GM12891 (cell line): ENCODE measurements around the gene FBXO28.

Experiments used
- POLR2A ChIP-seq: IDR thresholded peaks from 2 replicates; pipeline ENCODE4 v1.6.1; 2011; ENCODE audit warnings: low read depth, low read length, control low read depth
- POLR2AphosphoS5 ChIP-seq: IDR thresholded peaks from 2 replicates; pipeline ENCODE4 v1.6.1; 2011; ENCODE audit warnings: low read depth, low read length, control low read depth
- POU2F2 ChIP-seq: IDR thresholded peaks from 2 replicates; pipeline ENCODE4 v1.6.1; 2011; ENCODE audit warnings: low read depth, mild to moderate bottlenecking, control low read depth, low read length, moderate library complexity
- SPI1 ChIP-seq: IDR thresholded peaks from 2 replicates; pipeline ENCODE4 v1.6.1; 2011; ENCODE audit warnings: low read depth, low read length, control low read depth
- TAF1 ChIP-seq: IDR thresholded peaks from 2 replicates; pipeline ENCODE4 v1.6.1; 2011; ENCODE audit warnings: low read depth, low read length, control low read depth

- TF ChIP-seq POLR2A (no peak), SPI1 (no peak), POU2F2 (no peak), TAF1 (no peak), POLR2AphosphoS5 (no peak)
Measured at GRCh38 chr1:224162768-224163167, 48.9 kb downstream of the FBXO28 start.
